PC-3 (cell line): Measurements from ENCODE around the gene TSTD1.

Source experiments
- CTCF ChIP-seq: fragments of 300-600 bp; sonication (generic); conservative IDR thresholded peaks from 2 replicates; pipeline ENCODE4 v1.5.1; 2017; ENCODE audit warnings: antibody characterized with exemption, low read depth, mild to moderate bottlenecking, low read length
- EZH2 ChIP-seq: fragments of 300-600 bp; sonication (generic); IDR thresholded peaks from one replicate; pipeline ENCODE4 v1.6.1; 2017; ENCODE audit warnings: antibody characterized with exemption, mild to moderate bottlenecking, low read length; ENCODE audit not compliant: unreplicated experiment
- EZH2phosphoT487 ChIP-seq: fragments of 300-600 bp; sonication (generic); IDR thresholded peaks from 2 replicates; pipeline ENCODE4 v1.6.1; 2018; ENCODE audit warnings: mild to moderate bottlenecking, antibody characterized with exemption, low read length, borderline replicate concordance

- TF ChIP-seq CTCF, result no peak
- TF ChIP-seq EZH2, result no peak
- TF ChIP-seq EZH2phosphoT487, result no peak
These were observed 29.8 kb downstream of the TSTD1 start for GRCh38 chr1:161008869-161009510.
